Stimulated activated CD8-positive, alpha-beta memory T cell treated with anti-CD3 and anti-CD28 coated beads, Interleukin-7, amount 100 ng/mL, for 48 hours (primary cell): Measurements from ENCODE around the gene FAM186B.
A peak's percentile ranks its signal among the peaks of the same experiment; 100 is the strongest.
"Not testable (repeated sequence)": the region's sequence is repeated elsewhere in the genome, so short reads cannot be mapped to it uniquely, and the experiment has no call there.

Experiments used
- DNase-seq, 2 donors: peaks; one replicate each; pipeline ENCODE4 v3.0.0-alpha.2; 2020; ENCODE audit warnings: low read depth in 1 of 2; ENCODE audit errors: extremely low read depth in 1 of 2

Gene FAM186B

DNA sequence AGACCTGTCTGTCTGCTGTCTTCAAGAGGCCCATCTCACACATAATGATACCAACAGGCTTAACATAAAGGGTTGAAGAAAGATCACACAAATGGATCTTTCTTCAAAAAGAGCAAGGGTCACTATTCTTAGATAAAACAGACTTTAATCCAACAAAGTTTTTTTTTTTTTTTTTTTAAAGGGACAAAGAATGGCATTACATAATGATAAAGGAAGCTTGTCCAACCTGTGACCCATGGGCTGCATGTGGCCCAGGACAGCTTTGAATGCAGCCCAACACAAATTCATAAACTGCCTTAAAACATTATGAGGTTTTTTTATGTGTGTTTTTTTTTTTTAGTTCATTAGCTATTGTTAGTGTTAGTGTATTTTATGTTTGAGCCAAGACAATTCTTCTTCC, 6.8 kb upstream of the FAM186B start:
- DNase-seq, result no peak

DNA sequence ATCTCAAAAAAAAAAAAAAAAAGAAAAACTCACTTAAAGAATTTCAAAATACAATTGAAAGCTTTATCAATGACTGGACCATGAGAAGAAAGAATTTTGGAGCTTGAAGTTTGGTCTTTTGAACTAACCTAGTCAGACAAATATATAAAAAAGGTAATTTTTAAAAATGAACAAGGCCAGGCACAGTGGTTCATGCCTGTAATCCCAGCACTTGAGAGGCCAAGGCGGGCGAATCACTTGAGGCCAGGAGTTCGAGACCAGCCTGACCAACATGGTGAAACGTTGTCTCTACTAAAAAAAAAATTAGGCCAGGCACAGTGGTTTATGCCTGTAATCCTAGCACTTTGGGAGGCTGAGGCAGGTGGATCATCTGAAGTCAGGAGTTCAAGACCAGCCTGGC, 5.3 kb upstream of the FAM186B start:
- DNase-seq, result not testable (repeated sequence)

DNA sequence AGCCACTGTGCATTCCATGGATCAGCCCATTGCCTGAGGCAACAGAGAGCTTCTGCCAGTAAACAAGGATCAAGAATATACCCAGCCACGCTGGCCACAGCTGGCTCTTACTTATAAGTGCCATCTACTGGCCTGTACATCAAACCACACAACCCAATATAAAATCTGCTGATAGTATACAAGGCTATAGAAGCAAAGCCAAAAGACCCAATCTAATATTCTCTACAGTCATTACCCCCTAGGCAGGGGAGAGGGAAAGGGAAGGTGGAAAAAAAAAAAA, 4.4 kb upstream of the FAM186B start:
- DNase-seq, result no peak

DNA sequence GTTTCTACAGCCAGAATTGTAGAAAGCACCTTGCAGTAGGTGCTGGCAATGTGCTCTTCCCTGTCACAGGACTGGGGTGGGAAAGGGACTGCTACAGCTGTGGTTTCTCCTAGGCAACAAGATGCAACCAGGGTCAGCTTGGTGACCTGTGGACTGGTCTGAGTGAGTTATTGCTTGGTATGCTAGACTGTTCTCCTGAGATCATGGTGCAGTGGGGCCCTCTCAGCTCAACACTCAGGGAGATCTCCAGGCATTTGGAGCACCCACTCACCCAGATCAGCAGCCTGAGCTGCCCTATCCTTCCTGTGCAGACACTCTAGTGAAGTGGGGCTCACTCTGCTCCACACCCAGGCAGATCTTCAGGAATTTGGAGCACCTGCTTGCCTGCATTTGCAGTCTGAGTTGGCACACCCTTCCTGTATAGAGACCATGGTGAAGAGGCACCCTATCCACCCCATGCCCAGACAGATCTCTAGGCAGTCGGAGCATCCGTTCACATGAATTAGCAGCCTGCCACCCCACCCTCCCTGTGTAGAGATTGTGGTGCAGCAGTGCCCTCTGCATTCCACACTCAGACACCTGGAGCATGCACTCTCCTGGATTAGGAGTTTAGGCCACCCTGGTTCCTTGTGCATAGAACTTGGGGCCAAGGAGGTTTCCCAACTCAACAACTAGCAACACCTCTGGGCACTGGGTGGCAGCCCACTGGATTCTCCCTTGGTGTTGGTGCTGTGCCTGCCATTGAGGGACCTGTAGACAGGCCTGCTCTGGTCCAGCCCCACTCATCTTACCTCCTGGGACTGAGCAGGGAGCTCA, 3.8 kb upstream of the FAM186B start:
- no peak for DNase-seq

DNA sequence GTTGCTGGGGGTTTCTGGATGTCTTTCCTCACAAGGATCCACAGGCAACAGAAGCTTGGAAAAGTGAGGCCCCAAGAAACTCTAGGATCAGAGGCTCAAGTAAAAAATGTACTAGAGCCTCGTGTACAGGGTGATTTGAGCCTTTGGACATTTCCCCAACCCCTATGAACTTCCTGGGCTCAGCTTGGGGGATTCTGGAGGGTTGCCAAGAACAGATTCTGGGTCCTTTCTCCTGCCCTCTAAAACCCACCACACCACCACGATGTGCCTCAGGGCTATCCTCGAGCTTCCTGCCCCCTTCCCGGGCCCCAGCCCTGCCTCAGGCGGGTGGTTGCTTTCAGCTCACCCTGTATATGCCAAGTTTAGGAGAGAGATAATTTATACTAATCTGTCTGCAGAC, 583 bp downstream of the FAM186B start:
- no peak for DNase-seq

DNA sequence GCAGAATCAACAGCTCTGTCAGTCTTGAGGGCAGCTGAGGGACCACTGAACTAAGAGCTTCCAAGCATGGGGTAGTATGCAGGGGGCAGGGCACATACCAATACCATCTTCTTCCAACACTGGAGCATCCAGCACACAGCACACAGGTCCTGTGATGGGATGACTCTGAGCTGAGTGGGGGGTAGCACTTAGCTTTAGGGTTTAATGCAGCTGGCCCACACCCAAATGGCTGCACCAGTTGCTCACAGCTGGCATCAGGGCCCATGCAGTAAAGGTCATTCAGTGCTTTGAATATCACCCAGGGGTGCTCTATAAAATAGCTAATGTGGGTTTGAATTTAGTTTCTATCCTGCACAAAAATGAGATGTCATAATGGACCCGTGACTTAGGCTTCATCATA, 1.7 kb downstream of the FAM186B start:
- DNase-seq, result no peak

DNA sequence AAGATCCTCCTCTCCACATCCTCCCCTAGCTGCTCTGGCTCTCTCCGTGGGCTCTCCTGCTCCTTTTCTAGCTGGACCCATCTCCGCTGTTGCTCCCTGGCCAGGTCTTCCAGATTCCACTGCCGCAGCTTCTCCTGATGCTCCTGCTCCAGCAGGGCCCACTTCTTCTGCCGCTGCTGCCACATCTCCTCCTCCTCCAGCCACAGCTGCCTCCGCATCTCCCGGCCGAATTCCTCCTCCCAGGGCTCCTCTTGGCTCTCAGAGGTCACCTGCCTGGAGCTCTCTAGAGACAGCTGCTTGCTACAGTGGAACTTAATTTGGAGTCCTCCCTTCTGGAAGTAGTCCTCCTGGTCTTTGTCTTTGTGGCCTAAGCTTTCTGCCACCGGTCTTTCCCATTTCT, 5.5 kb downstream of the FAM186B start:
- DNase-seq, result no peak

DNA sequence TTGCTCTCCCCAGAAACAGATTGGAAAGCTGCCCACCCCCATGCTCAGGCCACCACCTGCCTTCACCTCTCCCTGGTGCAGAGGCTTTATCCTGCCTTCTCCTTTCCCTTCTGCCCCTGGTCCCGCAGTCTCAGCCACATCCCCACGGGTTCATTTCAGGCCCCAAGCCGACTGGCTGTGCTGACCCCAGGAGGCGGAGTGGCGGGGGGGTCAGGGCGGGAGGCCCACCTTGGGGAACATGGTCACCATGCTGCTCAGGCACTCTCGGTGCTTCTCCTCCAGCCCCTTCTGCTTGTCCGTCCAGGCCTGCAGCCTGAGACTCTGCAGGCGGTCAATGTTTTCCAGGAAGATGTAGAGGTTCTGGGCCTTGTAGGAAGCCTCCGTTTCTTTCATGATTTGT, 6.9 kb downstream of the FAM186B start:
- DNase-seq, result no peak

DNA sequence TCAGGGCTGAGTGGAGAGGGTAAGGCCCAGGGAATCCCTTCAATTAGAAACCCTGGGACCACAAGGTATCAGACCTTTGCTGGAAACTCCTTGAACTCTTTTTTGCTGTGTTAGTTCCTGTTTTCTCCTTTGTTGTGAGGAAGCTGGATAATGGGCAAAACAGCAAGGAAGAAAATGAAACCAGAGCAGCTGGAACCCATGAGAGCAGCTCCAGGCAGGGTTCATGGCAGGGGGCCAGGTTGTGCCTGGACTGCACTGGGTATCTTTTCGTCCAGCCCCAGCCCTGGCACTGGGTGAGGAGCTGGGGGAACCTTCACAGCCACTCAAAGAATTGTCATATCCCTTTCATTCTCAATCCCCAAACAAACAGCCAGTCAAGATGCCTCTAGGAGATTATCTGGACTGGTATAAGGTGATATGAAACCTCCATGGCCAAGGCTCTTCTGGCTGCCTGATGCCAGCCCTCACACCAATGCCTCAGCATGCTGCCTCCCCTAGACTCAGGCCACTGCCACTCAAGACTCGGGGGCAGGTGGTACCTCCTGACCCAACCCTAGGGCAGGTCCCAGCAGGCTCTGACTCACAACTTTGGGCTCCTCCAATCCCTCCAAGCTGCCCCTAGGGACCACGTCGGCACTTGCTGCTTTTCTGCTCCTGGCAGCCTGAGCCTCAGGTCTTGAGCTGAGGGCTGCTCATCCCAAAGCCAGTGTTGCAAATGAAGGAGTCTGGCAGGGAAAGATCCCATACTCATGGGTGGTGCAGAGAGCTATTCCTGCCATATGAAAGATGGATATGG, 16.5 kb downstream of the FAM186B start:
- DNase-seq, result no peak

DNA sequence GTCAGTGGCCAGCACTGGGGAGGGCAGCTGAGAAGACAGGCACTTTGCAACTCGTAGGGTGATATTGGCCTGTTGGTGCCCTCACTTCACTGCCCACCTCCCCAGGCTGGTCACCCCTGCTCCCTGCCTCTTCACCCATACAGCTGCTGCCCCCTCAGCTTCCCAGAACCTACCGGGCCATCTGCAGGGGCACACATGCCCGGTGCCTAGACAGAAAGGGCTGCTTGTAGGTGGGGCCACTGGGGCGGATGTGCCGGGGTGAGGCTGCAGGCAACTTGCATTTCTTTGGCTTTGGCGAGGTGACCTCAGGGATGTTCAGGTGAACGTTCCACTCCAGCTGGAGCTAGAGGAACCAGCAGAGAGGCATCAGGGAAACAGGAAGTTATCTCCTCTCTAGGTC, 17.2 kb downstream of the FAM186B start:
- DNase-seq, result no peak

DNA sequence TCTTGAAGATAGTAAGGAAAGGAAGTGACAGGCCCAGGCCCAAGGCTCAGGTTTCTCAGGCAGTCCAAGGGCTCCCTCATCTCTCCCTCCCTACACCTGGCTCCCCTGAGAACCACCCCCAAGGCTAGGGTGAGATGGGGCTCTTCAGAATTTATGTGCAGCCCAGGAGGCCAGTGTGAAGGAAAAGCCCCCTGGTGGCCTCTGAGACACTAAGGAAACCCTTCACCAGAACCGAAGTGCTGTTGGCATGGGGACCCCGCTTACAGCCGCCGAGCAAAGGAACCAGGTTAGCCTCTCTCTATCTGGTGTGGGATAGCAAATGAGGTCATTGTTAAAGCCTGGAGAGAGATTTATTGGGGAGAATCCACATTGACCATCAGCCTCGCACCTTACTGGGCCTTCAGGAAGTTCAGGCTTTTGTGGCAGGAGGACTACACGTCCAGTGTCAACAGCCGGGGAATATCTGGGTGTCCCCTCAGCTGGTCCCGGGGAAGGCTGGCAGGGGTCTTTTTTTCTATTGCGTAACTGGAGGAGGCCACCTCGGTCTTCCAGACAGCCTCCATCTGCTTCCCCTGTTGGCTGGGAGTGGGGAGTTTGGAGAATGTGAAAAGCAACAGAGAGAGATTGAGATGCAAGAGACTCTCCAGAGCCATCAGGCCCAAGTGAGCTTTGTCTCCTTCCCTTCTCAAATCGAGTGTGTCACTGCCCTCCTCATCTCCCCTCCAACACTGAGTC, 18.1 kb downstream of the FAM186B start:
- DNase-seq, result no peak

DNA sequence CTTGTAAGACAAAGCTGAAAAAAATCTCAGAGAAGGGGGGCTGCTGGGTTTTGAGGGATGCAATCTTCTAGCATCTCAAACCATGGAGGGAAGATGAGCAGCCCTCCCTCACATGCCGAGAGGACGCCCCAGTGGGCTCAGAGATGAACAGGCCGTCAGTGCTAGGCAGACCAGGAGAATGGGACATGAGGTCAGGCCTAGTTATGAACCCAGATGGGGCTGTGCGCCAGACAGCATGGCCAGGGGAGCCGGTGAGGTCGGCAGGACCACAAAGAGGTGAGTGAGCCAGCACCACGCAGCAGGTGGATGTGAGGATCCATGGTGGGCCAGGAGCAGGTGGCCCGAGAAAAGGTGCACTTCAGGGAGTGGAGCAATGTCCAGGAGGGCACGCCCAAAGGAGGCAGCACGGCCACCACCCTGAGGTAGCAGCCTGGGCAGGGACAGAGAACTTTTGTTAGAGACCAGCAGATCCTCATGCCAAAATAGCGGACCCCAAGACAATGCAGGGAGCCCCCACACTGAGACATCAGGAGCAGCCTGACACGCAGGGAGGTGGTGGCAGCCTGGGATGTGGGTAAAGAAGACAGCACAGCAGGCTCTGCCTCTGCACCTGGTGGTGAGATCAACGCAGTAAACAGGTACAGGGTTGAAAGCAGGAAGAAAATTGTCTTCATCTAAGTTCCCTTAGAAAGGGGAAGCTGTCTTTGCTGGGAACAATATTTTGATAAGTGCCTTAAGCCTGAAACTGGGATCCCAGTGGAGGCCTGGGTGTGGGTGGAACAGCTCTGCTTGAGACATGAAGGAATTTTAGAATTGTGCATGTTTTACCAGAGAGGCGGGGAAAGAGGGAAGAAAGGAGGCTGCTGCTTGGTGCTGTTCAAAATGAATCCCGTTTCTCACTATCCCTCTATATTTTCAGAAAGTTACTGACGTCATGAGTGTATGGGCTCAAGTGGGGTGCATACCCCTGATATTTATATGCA, 19.7 kb downstream of the FAM186B start:
- DNase-seq, result no peak

DNA sequence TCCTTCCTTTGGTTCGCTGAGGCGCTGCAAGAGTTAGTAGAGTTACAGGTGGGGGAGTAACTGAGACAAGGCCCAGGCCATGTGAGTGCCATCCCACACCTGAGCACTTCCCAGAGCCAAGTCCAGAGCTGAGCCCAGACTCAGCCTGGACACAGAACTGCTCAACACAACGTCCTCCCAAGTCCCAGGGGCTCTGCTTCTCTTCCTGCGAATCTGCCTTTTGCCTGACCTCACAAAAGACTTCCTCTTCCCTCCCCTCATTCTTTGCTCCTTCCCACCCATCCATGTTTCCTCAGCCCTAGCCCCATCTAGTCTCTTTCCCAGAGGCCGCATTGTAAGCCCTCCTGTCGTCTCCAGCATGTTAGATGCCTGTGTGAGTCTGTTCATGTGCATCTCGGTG, 20.8 kb downstream of the FAM186B start:
- DNase-seq, result no peak

DNA sequence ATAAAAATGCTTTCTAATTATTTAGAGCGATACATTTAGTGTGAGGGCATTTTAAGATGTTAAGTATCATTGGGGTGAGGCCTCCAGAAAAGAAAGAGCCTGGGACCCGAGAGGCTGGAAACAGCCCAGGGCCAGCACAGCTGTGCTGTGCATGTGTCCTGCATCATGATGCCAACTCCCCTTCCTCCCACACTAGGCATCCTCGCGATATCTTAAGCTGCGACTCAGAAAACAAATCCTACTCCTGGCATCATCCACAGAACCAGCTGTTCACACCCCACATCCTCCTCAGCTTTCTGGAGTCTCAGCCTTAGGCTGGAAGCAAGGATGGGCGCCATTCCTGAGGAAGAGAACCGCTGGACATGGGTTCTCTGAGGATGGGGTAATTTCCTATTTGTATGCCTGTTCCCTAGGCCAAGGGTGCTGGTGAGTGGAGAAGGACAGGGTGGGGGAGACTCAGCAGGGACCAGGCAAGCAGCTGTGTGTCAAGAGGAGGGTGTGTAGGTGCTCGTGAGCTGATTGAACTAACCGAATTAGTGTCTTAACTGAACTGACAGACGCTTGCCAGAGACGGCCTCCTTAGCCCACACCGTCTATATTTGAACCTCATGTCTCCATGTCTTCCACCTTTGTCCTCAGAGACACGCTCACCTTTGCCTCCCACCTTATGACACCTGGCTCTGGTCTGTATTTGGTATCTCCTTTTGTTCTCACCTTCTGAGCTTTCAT, 21.9 kb downstream of the FAM186B start:
- DNase-seq, result no peak

DNA sequence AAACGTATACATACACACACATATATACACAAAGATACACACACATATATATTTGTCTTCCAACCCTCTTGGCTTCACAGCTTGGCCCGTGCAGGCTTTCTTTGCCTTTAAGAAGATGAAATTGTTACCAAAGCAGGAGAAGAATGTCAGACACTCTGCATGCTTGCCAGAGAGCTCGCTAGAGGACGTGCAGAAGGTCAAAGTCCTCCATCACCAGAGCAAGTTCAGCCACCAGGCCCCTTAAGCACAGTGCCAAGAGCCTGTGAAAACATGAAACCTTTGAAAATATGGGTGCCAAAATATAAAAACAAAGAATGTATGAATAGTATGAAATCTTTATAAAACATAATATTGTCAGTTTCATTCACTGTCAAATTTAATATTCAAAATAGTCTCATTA, 22.6 kb downstream of the FAM186B start:
- DNase-seq, result no peak

DNA sequence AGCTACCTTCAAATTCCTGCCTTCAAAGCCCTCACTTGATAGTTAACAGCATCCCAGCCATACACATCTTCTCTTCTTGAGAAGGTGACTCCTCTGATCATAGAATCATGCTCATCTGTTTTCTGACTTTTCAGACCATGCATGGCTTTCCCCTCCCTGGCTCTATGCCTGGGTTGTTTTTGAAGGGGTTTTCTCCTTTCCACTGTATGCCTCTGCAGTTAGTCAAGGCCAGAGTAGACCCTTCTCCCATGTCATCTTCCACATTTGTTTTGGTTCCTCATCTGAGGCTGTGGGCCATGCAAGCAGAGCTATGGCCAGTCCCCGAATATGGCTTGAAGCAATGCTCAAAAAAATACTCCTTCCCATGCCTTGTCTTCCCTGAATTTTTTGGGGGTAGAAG, 23.2 kb downstream of the FAM186B start:
- no peak for DNase-seq

DNA sequence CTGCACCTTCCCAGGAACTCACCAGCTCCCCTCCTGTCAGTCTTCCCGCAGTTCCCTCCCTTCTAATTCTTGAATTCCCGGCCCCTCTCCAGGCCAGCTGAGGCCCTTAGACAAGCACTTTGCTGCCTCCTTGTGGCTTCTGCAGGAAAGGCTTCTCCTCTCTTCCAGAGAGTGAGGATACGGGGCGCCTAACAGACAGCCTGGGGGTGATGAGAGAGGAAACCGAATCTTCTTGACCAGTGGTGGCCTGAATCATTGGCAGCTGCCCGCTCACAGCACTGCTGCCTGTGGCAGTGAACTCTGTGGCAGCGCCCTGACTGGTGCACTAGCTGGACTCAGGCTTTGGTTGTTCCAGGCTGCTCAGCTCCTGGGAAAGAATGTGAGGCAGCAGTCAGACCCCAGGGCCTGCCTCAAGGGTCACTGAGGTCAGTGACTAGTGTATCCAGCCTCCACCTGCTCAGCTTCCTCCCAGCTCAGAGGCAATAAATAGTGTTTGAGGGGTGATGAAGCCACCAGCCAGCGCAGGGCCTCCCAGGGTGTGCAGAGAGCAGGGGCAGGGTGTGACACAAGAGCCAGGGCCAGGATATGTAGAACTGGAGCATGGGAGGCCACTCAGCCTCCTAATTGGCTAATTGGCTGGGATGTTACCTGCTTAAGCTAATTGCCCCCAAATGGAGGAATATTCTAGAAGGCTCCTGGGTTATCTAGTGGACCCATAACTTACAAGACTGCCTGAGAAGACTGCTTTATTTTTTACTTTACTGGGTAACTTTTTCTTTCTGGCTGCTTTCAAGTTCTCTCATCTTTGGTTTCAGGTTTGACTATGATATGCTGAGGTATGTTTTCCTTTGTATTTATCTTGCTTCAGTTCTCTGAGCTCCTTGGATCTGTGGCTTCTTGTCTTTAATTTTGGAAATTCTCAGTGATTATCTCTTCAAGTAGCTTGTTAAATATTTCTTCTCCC, 24.6 kb downstream of the FAM186B start:
- DNase-seq, result peak in 1 of 2 donors; percentile 31

DNA sequence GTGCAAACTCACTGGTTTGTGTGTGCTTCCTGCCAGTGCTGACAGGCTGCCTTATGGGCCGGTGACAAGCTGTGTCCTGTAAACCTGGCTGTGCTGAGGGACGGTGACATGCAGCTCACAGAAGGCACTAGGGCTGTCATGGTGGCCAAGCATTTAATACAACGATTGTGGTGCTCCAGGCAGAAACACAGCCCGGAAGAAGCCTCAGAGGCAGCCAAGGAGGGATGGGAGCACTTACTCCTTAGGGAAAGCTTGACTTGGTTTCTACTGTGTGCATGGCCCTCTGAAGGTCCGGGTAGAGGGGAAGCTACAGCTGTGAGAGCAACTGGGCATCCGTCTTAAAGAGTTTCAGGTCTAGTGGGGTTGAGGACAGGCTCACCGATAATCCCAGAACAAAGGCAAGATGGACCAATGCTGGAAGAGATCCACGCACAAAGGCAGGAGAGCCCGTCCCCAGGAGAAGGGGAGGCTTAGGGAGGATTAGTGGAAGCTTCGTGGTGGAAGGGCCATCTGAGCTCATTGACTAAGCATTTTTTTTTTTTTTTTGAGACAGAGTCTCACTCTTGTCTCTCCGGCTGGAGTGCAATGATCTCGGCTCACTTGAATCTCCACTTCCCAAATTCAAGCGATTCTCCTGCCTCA, 26.8 kb downstream of the FAM186B start:
- no peak for DNase-seq
